ENCODE data around the gene OAS3. TPM values are rescaled to one million over a fixed set of nuclear protein-coding genes. Genes with fewer than 3 reads are reported as not detected.
"Not testable (repeated sequence)": the region's sequence is repeated elsewhere in the genome, so short reads cannot be mapped to it uniquely, and the experiment has no call there.

The OAS3 gene
- polyA plus RNA-seq, 3 donors from 2014 or later, result 2.2 to 16.7 (median 9.0) TPM

GRCh38 chr12:112907415-112908157, 30.7 kb upstream of the OAS3 start:
- Mint-ChIP-seq H3K4me3 (peak overlapping the region; percentile 90 to 99 (median 95)), H3K9me3 (peaks cover 0 to 3% (median 0%) of the 10 kb centered on the region in 6 donors), H3K4me1 (peaks cover 38 to 63% of the 10 kb centered on the region in 2 donors), H3K27ac (peak overlapping the region; percentile 84 to 94 (median 90)), H3K36me3 (peaks cover 19 to 35% (median 32%) of the 10 kb centered on the region in 3 donors), H3K27me3 (ENCODE audit: low read depth in 3 of 3) (no peaks in the 10 kb centered on the region)
- peak in 1 of 3 donors; percentile 5 for DNase-seq

- DNase-seq, result no peak
- H3K36me3 Mint-ChIP-seq, result peaks cover 29 to 44% (median 41%) of the 10 kb centered on the region in 3 donors
- H3K27ac Mint-ChIP-seq, result peak overlapping the region in 5 of 6 donors; percentile 7 to 94 (median 41)
- peaks cover 38 to 68% of the 10 kb centered on the region in 2 donors for H3K4me1 Mint-ChIP-seq
- H3K4me3 Mint-ChIP-seq, result peak overlapping the region; percentile 6 to 99 (median 94)
- peaks cover 0 to 13% (median 8%) of the 10 kb centered on the region in 6 donors for H3K9me3 Mint-ChIP-seq
- H3K27me3 Mint-ChIP-seq (ENCODE audit: low read depth in 3 of 3), result no peaks in the 10 kb centered on the region
These were observed 29.7 kb upstream of the OAS3 start for GRCh38 chr12:112908548-112908947.

- peaks cover 38 to 63% of the 10 kb centered on the region in 2 donors for H3K4me1 Mint-ChIP-seq
- H3K9me3 Mint-ChIP-seq, result peaks cover 0 to 14% (median 11%) of the 10 kb centered on the region in 6 donors
- peak overlapping the region in 1 of 5 donors; percentile 99 for H3K4me3 Mint-ChIP-seq
- peaks cover 33 to 51% (median 49%) of the 10 kb centered on the region in 3 donors for H3K36me3 Mint-ChIP-seq
- no peak for DNase-seq
- peak overlapping the region in 1 of 6 donors; percentile 65 for H3K27ac Mint-ChIP-seq
- no peaks in the 10 kb centered on the region for H3K27me3 Mint-ChIP-seq (ENCODE audit: low read depth in 3 of 3)
These were observed 28.6 kb upstream of the OAS3 start for GRCh38 chr12:112909693-112910092.

GRCh38 chr12:112913038-112913688, 25.1 kb upstream of the OAS3 start:
- Mint-ChIP-seq H3K27ac (no peak overlapping the region), H3K4me1 (peaks cover 18 to 46% of the 10 kb centered on the region in 2 donors), H3K36me3 (peaks cover 45 to 80% (median 65%) of the 10 kb centered on the region in 3 donors), H3K4me3 (no peak overlapping the region), H3K9me3 (peaks cover 0 to 17% (median 11%) of the 10 kb centered on the region in 6 donors), H3K27me3 (ENCODE audit: low read depth in 3 of 3) (no peaks in the 10 kb centered on the region)
- DNase-seq, result no peak

- Mint-ChIP-seq H3K4me1 (peaks cover 10 to 39% of the 10 kb centered on the region in 2 donors), H3K36me3 (peaks cover 46 to 85% (median 72%) of the 10 kb centered on the region in 3 donors), H3K9me3 (peaks cover 0 to 17% (median 11%) of the 10 kb centered on the region in 6 donors)
- H3K27ac Mint-ChIP-seq; DNase-seq; H3K4me3 Mint-ChIP-seq; H3K27me3 Mint-ChIP-seq (ENCODE audit: low read depth in 3 of 3): not testable (repeated sequence)
These were observed 24.4 kb upstream of the OAS3 start for GRCh38 chr12:112913888-112914287.

GRCh38 chr12:112916270-112916669, 22.0 kb upstream of the OAS3 start:
- DNase-seq, result no peak
- peaks cover 52 to 88% (median 70%) of the 10 kb centered on the region in 3 donors for H3K36me3 Mint-ChIP-seq
- H3K27ac Mint-ChIP-seq, result no peak overlapping the region
- no peak overlapping the region for H3K4me3 Mint-ChIP-seq
- H3K27me3 Mint-ChIP-seq (ENCODE audit: low read depth in 3 of 3), result no peaks in the 10 kb centered on the region
- peaks cover 0 to 17% (median 11%) of the 10 kb centered on the region in 6 donors for H3K9me3 Mint-ChIP-seq
- H3K4me1 Mint-ChIP-seq, result peaks cover 0 to 20% of the 10 kb centered on the region in 2 donors

- H3K4me3 Mint-ChIP-seq, result no peak overlapping the region
- peaks cover 0 to 14% of the 10 kb centered on the region in 2 donors for H3K4me1 Mint-ChIP-seq
- peaks cover 39 to 77% (median 63%) of the 10 kb centered on the region in 3 donors for H3K36me3 Mint-ChIP-seq
- no peaks in the 10 kb centered on the region for H3K27me3 Mint-ChIP-seq (ENCODE audit: low read depth in 3 of 3)
- no peak overlapping the region for H3K27ac Mint-ChIP-seq
- DNase-seq, result no peak
- peaks cover 0 to 7% (median 0%) of the 10 kb centered on the region in 6 donors for H3K9me3 Mint-ChIP-seq
These were observed 19.2 kb upstream of the OAS3 start for GRCh38 chr12:112919121-112919520.

- Mint-ChIP-seq H3K4me3 (no peak overlapping the region), H3K36me3 (peaks cover 17 to 57% (median 48%) of the 10 kb centered on the region in 3 donors), H3K27ac (no peak overlapping the region), H3K27me3 (ENCODE audit: low read depth in 3 of 3) (no peaks in the 10 kb centered on the region), H3K4me1 (no peaks in the 10 kb centered on the region), H3K9me3 (no peaks in the 10 kb centered on the region)
- DNase-seq, result no peak
These were observed 13.3 kb upstream of the OAS3 start for GRCh38 chr12:112924986-112925385.

GRCh38 chr12:112926416-112927033, 11.7 kb upstream of the OAS3 start:
- not testable (repeated sequence) for H3K4me3 Mint-ChIP-seq; H3K4me1 Mint-ChIP-seq; H3K27me3 Mint-ChIP-seq (ENCODE audit: low read depth in 3 of 3); H3K27ac Mint-ChIP-seq; H3K9me3 Mint-ChIP-seq; DNase-seq
- H3K36me3 Mint-ChIP-seq, result peaks cover 7 to 54% (median 40%) of the 10 kb centered on the region in 3 donors

GRCh38 chr12:112927475-112927874, 10.8 kb upstream of the OAS3 start:
- Mint-ChIP-seq H3K4me3 (no peak overlapping the region), H3K36me3 (peaks cover 0 to 51% (median 40%) of the 10 kb centered on the region in 3 donors), H3K4me1 (no peaks in the 10 kb centered on the region), H3K27ac (no peak overlapping the region), H3K27me3 (ENCODE audit: low read depth in 3 of 3) (no peaks in the 10 kb centered on the region), H3K9me3 (no peaks in the 10 kb centered on the region)
- DNase-seq, result no peak

GRCh38 chr12:112927925-112928324, 10.3 kb upstream of the OAS3 start:
- Mint-ChIP-seq H3K27me3 (ENCODE audit: low read depth in 3 of 3) (no peaks in the 10 kb centered on the region), H3K4me1 (no peaks in the 10 kb centered on the region), H3K27ac (no peak overlapping the region), H3K36me3 (peaks cover 0 to 50% (median 39%) of the 10 kb centered on the region in 3 donors), H3K4me3 (no peak overlapping the region), H3K9me3 (no peaks in the 10 kb centered on the region)
- DNase-seq, result no peak

- Mint-ChIP-seq H3K27ac (no peak overlapping the region), H3K4me3 (no peak overlapping the region), H3K36me3 (peaks cover 0 to 42% (median 28%) of the 10 kb centered on the region in 3 donors), H3K9me3 (no peaks in the 10 kb centered on the region), H3K27me3 (ENCODE audit: low read depth in 3 of 3) (no peaks in the 10 kb centered on the region), H3K4me1 (no peaks in the 10 kb centered on the region)
- no peak for DNase-seq
These were observed 9.3 kb upstream of the OAS3 start for GRCh38 chr12:112928978-112929377.

GRCh38 chr12:112929715-112930114, 8.6 kb upstream of the OAS3 start:
- Mint-ChIP-seq H3K36me3 (peaks cover 0 to 35% (median 21%) of the 10 kb centered on the region in 3 donors), H3K9me3 (no peaks in the 10 kb centered on the region), H3K27me3 (ENCODE audit: low read depth in 3 of 3) (no peaks in the 10 kb centered on the region), H3K27ac (no peak overlapping the region), H3K4me1 (no peaks in the 10 kb centered on the region), H3K4me3 (no peak overlapping the region)
- DNase-seq, result no peak

GRCh38 chr12:112930350-112930749, 7.9 kb upstream of the OAS3 start:
- H3K27ac Mint-ChIP-seq, result no peak overlapping the region
- H3K9me3 Mint-ChIP-seq, result no peaks in the 10 kb centered on the region
- DNase-seq, result no peak
- peaks cover 0 to 33% (median 19%) of the 10 kb centered on the region in 3 donors for H3K36me3 Mint-ChIP-seq
- H3K4me3 Mint-ChIP-seq, result no peak overlapping the region
- H3K27me3 Mint-ChIP-seq (ENCODE audit: low read depth in 3 of 3), result no peaks in the 10 kb centered on the region
- no peaks in the 10 kb centered on the region for H3K4me1 Mint-ChIP-seq
